GM19351 (cell line): ENCODE data around the gene BICC1.

Experiments used
- ATAC-seq: cut with Tn5 transposase; IDR thresholded peaks from one replicate; pipeline ENCODE4 v1.9.1; 2021; ENCODE audit warnings: mild to moderate bottlenecking, moderate library complexity; ENCODE audit not compliant: unreplicated experiment

BICC1 gene

DNA sequence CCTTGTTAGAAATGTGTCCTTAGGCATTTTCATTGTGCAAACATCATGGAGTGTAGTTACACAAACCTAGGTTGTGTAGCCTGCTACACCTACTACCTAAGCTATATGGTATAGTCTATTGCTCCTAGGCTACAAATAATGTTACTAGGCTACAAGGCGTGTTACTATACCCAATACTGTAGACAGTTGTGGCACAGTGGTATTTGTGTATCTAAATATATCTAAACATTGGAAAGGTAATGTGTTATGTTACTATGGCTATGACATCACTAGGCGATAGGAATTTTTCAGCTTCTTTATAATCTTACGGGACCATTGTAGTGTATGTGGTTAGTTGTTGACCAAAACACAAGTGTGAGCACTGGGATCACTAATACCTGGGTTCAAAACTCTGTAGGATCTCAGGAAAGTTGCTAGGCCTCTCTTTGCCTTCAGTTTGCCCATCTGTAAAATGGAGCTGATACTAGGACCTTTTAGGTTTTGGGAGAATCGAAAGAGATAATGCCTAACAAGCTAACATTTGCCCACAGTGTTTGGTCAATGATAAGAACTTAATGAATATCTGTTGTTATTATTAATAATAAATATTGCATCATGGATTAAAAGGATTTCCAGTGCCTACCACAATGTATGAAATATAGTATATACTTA lies 2.7 kb downstream of the BICC1 start:
- no peak for ATAC-seq

- ATAC-seq, result no peak
Measured at GRCh38 chr10:58516119-58516518, 3.4 kb downstream of the BICC1 start.

- ATAC-seq, result no peak
Measured at GRCh38 chr10:58516671-58517070, 4.0 kb downstream of the BICC1 start.

DNA sequence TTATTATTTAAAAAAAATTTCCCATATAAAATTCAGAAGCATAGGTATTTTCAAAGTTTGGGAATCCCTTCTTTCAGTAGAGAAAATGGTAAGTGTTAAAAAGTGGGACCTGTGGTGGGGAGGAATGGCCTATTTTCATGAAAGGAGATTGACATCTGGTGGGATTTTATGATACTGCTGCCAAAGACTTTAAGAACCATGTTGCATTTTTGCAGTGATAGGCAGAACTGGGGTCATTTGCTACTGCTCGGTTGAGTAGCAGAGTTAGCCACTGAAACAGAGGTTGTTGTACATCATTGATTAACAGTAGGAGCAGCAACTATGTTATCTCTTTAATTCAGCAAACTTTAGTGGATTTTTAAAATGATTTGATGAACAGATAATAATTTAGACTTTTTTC lies 4.4 kb downstream of the BICC1 start:
- no peak for ATAC-seq

DNA sequence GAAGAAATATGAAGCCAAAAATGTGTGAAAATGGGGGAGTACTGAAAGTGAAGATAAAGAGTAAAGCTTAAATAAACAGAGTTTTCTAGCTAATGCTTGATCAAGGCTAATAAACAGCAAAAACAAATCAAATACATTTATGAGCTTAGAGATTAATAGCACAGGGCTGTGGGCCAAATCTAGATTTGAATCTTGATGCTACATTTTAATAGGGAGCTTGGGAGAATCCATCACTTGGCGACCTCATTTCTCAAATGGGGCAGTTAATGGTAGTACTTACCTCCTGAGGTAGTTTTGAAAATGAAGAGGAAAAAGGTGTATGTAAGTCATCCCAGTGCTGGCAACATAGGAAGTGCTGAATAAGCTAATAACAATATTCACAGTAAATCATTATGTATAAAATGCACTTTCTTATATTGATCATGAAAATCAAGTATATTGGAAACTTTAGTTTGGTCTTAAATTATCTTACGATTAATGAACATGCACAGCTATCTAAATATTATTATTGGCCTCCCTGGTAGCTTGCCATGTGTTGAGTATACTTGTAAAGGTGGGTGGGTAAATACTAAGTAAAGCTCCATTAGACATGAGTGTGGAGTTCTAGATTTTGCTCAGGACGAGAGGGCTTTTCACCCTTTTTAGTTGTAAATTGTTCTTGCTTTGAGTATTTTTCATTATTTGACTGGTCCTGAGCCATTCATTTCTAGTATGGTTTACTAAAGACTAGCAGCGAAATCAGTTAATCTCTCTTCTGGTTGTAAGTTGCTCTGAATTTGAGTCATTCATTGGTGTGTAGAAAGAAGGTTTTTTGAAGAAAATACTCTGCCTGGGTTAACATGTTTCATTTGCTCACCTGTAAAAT lies 5.1 kb downstream of the BICC1 start:
- no peak for ATAC-seq

DNA sequence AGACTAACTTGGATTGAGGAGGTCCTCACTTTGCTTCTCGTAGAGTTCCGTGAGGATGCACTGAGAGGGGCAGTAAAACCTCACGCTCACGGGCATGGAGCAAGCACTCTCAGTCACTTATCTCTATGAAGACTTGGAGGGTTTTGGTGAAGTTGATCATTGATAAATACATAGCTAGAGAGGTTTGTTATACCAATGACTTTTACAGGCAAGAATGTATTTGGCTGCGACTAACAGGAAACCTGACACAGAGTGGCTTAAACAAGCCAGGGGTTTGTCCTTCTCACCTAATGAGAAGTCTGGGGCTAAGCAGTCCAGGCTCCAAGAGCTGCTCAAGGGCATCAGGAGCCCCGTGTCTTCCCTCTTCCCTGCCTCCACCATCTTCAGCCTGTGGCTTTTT lies 6.1 kb downstream of the BICC1 start:
- no peak for ATAC-seq

DNA sequence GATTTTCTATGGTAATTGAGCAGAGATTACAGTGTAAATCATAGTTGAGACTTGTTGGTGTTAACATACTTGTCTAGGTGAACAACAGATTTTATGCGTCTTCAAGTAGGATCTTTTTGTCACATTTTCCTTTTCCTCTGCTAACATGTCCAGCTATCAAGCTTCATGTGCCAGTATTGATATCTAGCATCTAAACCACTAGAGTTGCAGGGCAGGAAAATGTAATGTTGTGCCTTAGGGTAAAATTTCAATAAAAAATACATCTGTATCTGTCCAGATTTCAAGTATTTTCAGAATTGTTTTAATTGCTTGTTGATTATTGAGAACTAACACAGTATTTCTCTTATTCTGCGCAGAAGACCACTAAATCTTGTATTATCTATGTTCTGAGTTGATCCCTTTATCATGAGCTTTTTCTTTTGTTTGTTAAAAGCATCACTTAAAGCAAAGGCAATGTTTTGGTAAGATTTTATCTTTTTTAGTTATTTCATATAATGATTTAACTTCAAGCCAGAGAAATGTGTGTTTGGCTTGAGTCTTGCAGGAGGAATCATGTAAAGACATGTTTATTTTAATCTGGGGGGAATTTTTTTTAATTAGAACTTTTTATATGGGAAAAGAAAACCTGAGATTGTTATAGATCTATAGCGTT lies 16.5 kb downstream of the BICC1 start:
- no peak for ATAC-seq

GRCh38 chr10:58531084-58531695 lies 18.5 kb downstream of the BICC1 start:
- ATAC-seq, result peak; percentile 98

- no peak for ATAC-seq
Measured at GRCh38 chr10:58535311-58535710, 22.6 kb downstream of the BICC1 start.

- ATAC-seq, result no peak
Measured at GRCh38 chr10:58543141-58543540, 30.5 kb downstream of the BICC1 start.

DNA sequence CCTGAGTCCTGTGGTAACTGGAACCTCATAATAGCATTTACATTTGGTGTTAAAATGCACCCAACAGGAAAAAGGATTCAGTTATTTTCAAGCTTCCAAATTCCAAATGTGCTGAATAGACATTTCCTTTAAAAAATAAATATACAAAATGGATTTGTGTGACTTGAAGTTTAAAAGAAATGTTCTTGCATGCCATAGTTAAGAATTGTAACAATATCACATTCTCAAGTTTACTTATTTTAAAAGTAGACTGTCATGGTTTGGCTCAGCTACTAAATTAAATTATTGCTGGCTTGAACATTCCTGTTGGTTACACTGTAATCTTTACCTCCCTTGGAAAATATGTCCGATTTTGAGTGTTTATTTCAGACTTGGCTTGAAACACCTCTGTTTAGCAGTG lies 31.5 kb downstream of the BICC1 start:
- no peak for ATAC-seq

DNA sequence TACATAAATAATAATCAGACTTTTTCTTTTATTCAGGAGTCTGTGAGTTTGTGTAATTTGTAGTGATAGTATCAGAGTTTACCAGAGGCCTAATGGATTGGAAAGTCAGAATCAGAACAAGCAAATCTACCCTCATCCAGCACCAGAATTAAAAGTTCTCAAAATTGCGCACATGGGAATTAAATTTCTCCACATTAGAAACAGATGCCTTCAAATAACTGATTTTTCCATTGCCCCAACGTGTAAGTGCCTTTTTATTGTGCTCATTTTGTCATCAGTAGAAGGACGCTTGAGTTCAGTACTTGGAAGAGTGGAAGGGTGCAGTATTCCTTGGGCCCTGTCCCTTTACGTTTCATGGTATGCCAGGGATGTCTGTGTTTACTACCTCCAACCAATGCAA lies 32.8 kb downstream of the BICC1 start:
- no peak for ATAC-seq

DNA sequence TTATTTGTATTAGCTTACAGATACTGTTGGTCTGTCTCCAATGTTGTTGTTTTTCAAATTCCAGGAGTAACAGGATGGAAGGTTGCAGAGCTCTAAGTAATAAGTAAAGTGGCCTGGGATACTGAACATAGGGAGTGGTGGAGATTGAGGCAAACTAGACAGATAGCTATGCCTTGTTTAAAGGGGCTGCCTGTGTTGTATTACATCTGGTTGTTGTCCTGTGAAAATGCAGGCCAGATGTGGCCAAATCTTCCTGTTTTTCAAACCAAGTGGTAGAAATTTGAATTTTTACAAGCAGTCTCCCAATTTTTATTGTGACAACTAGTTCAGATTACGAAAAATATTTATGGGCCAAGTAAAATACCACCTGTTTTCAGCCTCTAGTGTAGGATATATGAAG lies 33.5 kb downstream of the BICC1 start:
- ATAC-seq, result no peak

- ATAC-seq, result no peak
Measured at GRCh38 chr10:58546722-58547445, 34.2 kb downstream of the BICC1 start.

DNA sequence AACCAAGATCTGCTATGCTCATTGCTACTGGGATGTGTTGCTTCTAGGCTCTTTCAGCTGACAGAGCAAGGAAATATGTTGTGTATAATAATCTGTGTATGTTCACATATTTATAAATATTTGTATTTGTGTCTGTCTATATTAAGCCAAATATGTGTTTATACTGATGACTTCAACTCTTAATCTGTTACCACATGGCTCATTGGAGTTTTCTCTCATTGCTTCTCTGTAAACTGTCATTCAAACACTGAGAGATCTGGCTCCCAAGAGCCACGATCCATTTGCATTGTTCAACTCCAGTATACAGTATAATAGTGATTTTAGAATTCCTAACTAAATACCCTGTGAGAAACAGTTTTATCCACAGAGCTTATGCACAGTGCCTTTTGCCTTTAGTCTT lies 35.3 kb downstream of the BICC1 start:
- ATAC-seq, result no peak

- ATAC-seq, result no peak
Measured at GRCh38 chr10:58554316-58554715, 41.6 kb downstream of the BICC1 start.

DNA sequence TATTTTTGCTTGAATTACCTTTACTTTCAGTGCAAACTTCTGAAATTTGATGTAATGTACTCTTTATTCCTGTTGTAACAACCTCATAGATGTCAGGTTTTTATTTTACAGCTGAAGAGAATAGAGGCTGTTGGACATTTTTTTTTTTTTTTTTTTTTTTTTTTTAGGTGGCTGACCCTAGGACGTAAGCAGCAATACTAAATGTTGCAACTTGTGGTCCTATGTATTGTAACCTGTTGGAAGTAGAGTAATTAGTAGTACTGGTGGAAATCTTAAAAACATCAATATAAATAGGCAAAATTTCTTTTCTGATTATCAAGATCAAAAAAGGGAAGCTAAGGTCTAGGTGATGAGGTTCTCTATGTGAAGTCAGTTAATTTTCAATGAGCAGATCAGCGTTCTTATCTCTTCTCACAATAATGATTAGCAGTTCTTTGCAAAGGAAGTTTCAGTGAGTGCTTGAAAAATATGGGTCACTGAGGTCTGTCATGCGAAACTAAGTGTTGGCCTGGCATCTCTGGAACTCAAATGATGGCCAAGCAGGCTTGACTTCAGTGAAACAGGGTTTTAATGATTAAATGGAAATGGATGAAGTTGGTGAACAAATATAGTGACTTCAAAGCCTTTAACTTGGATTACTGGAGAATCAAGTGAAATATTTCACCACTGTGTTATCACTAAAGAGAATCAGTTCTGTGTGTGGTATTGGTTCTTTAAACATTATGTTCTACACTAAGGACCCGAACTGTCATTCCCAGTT lies 42.7 kb downstream of the BICC1 start:
- no peak for ATAC-seq

- no peak for ATAC-seq
Measured at GRCh38 chr10:58555930-58556311, 43.2 kb downstream of the BICC1 start.

GRCh38 chr10:58556516-58557165 lies 44.0 kb downstream of the BICC1 start:
- ATAC-seq, result no peak

DNA sequence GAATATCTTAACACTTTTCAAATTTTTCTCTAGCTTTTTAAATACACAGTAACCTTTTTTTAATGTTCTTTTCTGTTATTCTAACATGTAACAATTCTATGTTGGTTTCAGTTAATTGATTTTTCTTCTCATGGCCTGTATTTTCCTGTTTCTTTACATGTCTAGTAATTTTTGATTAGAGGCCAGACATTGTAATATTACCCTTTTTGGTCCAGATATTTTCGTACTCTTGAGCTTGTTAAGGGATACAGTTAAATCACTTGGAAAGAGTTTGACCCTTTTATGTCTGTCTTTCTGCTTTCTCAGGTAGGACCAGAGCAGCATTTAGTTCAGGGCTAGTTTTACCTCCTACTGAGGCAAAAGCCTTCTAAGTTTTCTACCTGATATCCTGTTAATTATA lies 45.0 kb downstream of the BICC1 start:
- ATAC-seq, result no peak
